ENCODE results near the gene PRADC1. TPM values are rescaled to one million over a fixed set of nuclear protein-coding genes. Genes with fewer than 3 reads are reported as not detected.
"Not testable (repeated sequence)": the region's sequence is repeated elsewhere in the genome, so short reads cannot be mapped to it uniquely, and the experiment has no call there.

The PRADC1 gene
- polyA plus RNA-seq, 4 donors, result 12.1 to 17.4 (median 13.1) TPM

GRCh38 chr2:73208258-73208657, 24.8 kb downstream of the PRADC1 start:
- DNase-seq (ENCODE audit: low read depth in 4 of 4, low spot score in 3 of 4), result no peak

DNA sequence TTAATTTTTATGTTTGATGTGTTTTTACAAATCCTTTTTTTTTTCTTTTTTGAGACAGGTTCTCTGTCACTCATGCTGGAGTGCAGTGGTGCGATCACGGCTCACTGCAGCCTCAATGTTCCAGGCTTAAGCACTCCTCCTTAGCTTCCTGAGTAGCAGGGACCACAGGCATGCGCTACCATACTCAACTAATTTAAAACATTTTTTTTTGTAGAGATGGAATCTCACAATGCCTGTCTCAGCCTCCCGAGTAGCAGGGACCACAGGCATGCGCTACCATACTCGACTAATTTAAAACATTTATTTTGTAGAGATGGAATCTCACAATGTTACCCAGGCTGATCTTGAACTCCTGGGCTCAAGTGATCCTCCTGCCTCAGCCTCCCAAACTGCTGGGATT, 27.4 kb downstream of the PRADC1 start:
- DNase-seq (ENCODE audit: low read depth in 4 of 4, low spot score in 3 of 4), result no peak

DNA sequence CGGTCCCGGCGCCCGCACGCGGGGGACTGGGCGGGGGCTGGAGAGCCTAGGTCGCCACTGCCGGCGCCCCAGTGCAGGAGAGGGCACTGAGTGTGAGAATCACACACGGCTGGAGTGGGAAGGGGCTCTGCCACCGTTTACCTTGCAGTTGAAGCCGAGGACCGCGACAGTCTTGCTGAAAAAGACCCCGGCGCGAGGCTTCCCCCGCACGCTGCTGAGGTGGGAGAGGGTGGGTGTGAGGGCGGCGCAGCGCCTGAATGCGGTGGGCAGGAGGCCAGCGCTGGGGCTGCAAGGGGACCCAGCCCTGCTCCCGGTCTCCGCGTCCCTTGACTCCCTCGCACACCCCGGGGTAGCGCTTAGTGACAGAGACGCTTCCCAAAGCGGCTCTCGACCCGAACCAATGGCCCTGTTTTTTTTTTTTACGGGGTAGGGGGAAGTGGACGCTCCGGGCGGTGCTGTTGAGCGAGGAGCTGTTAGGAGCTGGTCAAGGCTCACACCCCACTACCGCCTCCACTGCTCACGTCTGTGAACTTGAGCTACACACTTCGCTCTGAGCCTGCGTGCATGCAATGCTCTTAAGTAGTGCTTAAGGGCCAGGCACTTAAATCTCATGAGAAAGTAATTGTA, 29.9 kb downstream of the PRADC1 start:
- DNase-seq (ENCODE audit: low read depth in 4 of 4, low spot score in 3 of 4), result no peak

GRCh38 chr2:73202156-73203054, 30.6 kb downstream of the PRADC1 start, which contains the start of gene NOTO:
TSS of gene NOTO (plus strand) at chr2:73202574. CDS start at chr2:73202667, 93 bp downstream.
- no peak for DNase-seq (ENCODE audit: low read depth in 4 of 4, low spot score in 3 of 4)

DNA sequence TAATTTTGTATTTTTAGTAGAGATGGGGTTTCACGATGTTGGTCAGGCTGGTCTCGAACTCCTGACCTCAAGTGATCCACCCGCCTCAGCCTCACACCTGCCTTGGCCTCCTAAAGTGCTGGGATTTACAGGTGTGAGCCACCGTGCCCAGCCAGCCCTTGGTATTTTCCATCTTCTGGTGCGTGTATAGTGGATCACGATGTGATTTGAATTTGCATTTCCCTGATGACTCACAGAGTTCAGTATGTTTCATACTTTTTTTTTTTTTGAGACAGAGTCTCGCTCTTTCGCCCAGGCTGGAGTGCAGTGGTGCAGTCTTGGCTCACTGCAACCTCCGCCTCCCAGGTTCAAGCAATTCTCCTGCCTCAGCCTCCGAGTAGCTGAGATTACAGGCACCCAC, 32.8 kb downstream of the PRADC1 start:
- DNase-seq (ENCODE audit: low read depth in 4 of 4, low spot score in 3 of 4), result not testable (repeated sequence)

DNA sequence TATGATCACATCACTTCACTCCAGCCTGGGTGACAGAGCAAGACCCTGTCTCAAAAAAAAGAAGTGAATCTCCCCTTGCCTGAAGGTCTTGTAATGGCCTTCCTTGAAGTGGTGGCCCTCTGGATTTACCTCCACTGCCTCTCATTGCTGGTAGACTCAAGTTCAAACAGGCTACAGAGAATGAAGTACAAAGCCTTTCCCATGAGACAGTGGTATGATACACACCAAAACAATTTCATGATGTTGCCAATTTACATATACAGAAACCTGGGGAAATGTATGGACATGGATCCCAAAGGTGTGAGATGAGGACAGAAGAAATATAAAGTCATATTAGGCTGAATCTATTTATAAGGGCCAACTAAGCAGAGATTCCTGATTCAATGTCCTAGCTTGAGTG, 35.5 kb downstream of the PRADC1 start:
- no peak for DNase-seq (ENCODE audit: low read depth in 4 of 4, low spot score in 3 of 4)

DNA sequence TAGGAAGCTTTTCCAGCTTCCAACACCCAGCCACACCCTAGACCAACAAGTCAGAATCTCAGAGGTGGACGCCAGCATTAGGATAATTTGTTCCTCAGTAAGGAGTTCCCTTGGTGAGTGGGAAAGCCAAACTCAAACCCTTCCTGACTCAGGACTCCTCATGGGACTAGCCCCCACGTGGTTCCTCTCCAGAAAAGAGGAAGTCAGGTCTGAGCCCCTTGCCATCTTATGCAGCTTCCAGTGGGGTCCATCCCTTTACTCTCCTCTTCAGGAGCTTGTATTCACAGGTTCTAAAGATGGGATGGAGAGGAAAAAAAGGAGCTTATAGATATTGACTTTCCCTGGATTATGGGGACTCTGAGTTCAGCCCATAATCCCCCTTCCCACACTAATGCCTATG, 45.5 kb downstream of the PRADC1 start:
- no peak for DNase-seq (ENCODE audit: low read depth in 4 of 4, low spot score in 3 of 4)

- DNase-seq (ENCODE audit: low read depth in 4 of 4, low spot score in 3 of 4), result no peak
These were observed 47.1 kb downstream of the PRADC1 start for GRCh38 chr2:73185965-73186364.

Other genes with a start within 250 kb of the PRADC1 start
- gene SFXN5, start 161.5 kb downstream of the PRADC1 start, polyA plus RNA-seq (ENCODE audit: insufficient read length in 4 of 4), result 10 to 100 TPM in 3 of 4 donors, 1 to 10 TPM in 1; 8.6 to 32.0 (median 23.4) TPM
- gene RAB11FIP5, start 120.3 kb downstream of the PRADC1 start, polyA plus RNA-seq (ENCODE audit: insufficient read length in 4 of 4), result 10 to 100 TPM; 15.6 to 48.1 (median 40.2) TPM
- under 1 TPM in 3 of 4 donors, not detected in 1; 0.04 to 0.14 (median 0.10) TPM for gene NOTO, start 30.7 kb downstream of the PRADC1 start, polyA plus RNA-seq (ENCODE audit: insufficient read length in 4 of 4)
- 10 to 100 TPM; 28.9 to 36.4 (median 33.6) TPM for gene SMYD5, start 19.0 kb downstream of the PRADC1 start, polyA plus RNA-seq (ENCODE audit: insufficient read length in 4 of 4)
- 100 to 1,000 TPM; 170 to 273 (median 251) TPM for gene CCT7, start 1.1 kb upstream of the PRADC1 start, polyA plus RNA-seq (ENCODE audit: insufficient read length in 4 of 4)
- gene FBXO41, start 51.2 kb upstream of the PRADC1 start, polyA plus RNA-seq (ENCODE audit: insufficient read length in 4 of 4), result 1 to 10 TPM; 1.1 to 2.7 (median 1.8) TPM
- gene EGR4, start 60.3 kb upstream of the PRADC1 start, polyA plus RNA-seq (ENCODE audit: insufficient read length in 4 of 4), result under 1 TPM in 1 of 4 donors, not detected in 3; 0.15 TPM
- 10 to 100 TPM; 29.2 to 40.7 (median 37.5) TPM for gene ALMS1, start 152.6 kb upstream of the PRADC1 start, polyA plus RNA-seq (ENCODE audit: insufficient read length in 4 of 4)

All from left renal pelvis (tissue), 4 donors.